CMK (cell line): ENCODE data around the gene LAP3.

ENCODE experiments used
- DNase-seq: peaks from one replicate; pipeline ENCODE4 v3.0.0-alpha.2; 2010; ENCODE audit warnings: low read depth

The LAP3 gene

GRCh38 chr4:17619416-17620105, 42.6 kb downstream of the LAP3 start:
- no peak for DNase-seq

GRCh38 chr4:17623451-17624001, 46.5 kb downstream of the LAP3 start:
- no peak for DNase-seq

GRCh38 chr4:17624821-17625220, 47.8 kb downstream of the LAP3 start:
- DNase-seq, result no peak

GRCh38 chr4:17630228-17630627, 53.2 kb downstream of the LAP3 start:
- DNase-seq, result no peak

- no peak for DNase-seq
These were observed 56.6 kb downstream of the LAP3 start for GRCh38 chr4:17633600-17633999.

- DNase-seq, result no peak
These were observed 58.1 kb downstream of the LAP3 start for GRCh38 chr4:17635056-17635455.

- DNase-seq, result no peak
These were observed 59.3 kb downstream of the LAP3 start for GRCh38 chr4:17636341-17636695.

- no peak for DNase-seq
These were observed 60.0 kb downstream of the LAP3 start for GRCh38 chr4:17636696-17637622.

- DNase-seq, result no peak
These were observed 62.1 kb downstream of the LAP3 start for GRCh38 chr4:17639136-17639535.

GRCh38 chr4:17642398-17642783, 65.4 kb downstream of the LAP3 start:
- no peak for DNase-seq

GRCh38 chr4:17646693-17647092, 69.7 kb downstream of the LAP3 start:
- DNase-seq, result no peak

- DNase-seq, result no peak
These were observed 70.3 kb downstream of the LAP3 start for GRCh38 chr4:17647176-17647806.

GRCh38 chr4:17647927-17648326, 70.9 kb downstream of the LAP3 start:
- no peak for DNase-seq

- no peak for DNase-seq
These were observed 73.4 kb downstream of the LAP3 start for GRCh38 chr4:17650406-17650805.

- no peak for DNase-seq
These were observed 77.7 kb downstream of the LAP3 start for GRCh38 chr4:17654701-17655100.

GRCh38 chr4:17657090-17657489, 80.1 kb downstream of the LAP3 start:
- no peak for DNase-seq
